Heart right ventricle (tissue), 16 donors: ENCODE results near the gene C11orf21. TPM values are rescaled to one million over a fixed set of nuclear protein-coding genes. Genes with fewer than 3 reads are reported as not detected.

Experiments
- ATAC-seq, 8 donors: fragments of 200-7000 bp; cut with Tn5 transposase; one replicate each; pipeline ENCODE4 v1.9.1; 2020; ENCODE audit warnings: mild to moderate bottlenecking in 8 of 8, moderate library complexity in 8 of 8, moderate number of reproducible peaks in 1 of 8
- DNase-seq, 2 donors: peaks; one replicate each; pipeline ENCODE4 v3.0.0-alpha.2; 2020
- H3K27ac ChIP-seq, 10 donors: fragments of 200-600 bp; sonication (generic) in 2 of 10; one replicate each; pipeline versions ENCODE4 v1.5.0 to v1.8.0; 2020 to 2022; ENCODE audit warnings: mild to moderate bottlenecking in 3 of 10
- H3K27me3 ChIP-seq, 7 donors: fragments of 200-600 bp; one replicate each; pipeline ENCODE4 v1.8.0; 2021 to 2022; ENCODE audit warnings: mild to moderate bottlenecking in 2 of 7
- H3K36me3 ChIP-seq, 9 donors: fragments of 200-600 bp; sonication (generic) in 1 of 9; one replicate each; pipeline versions ENCODE4 v1.5.0 to v1.8.0; 2020 to 2022; ENCODE audit warnings: mild to moderate bottlenecking in 2 of 9
- H3K4me1 ChIP-seq, 9 donors: fragments of 200-600 bp; sonication (generic) in 1 of 9; one replicate each; pipeline versions ENCODE4 v1.5.0 to v1.8.0; 2020 to 2022; ENCODE audit warnings: mild to moderate bottlenecking in 4 of 9
- H3K4me3 ChIP-seq, 10 donors: fragments of 200-600 bp; sonication (generic) in 2 of 10; one replicate each; pipeline versions ENCODE4 v1.5.0 to v1.8.0; 2020 to 2022; ENCODE audit warnings: mild to moderate bottlenecking in 7 of 10, moderate library complexity in 2 of 10
- H3K9me3 ChIP-seq, 11 donors: fragments of 200-600 bp in 10 of 11; sonication (generic) in 2 of 11; one replicate each; pipeline versions ENCODE4 v1.5.0 to v1.8.0; 2013 to 2022; ENCODE audit warnings: mild to moderate bottlenecking in 2 of 11, control low read depth in 1 of 11, moderate library complexity in 1 of 11
- WGBS, 2 donors: extraction: QIAGEN DNeasy Blood & Tissue Kit; methylation state at CpG; one replicate each; pipeline ENCODE4 v1.1.7; 2013; ENCODE audit warnings: inconsistent platforms in 1 of 2; 5-methylcytosine and 5-hydroxymethylcytosine counted together
- intact Hi-C, 10 donors: fragments of 100-400 bp; cut with DNase I; formaldehyde crosslinking; loops; one replicate each; pipeline versions ENCODE4 v1.11.1 to v1.14.2; 2022
- polyA plus RNA-seq, 2 donors: library from polyadenylated mRNA; stranded (reverse); fragments of 200-250 nt; gene quantifications; one replicate each; pipeline ENCODE4 v1.2.3, GENCODE V29; 2013
- total RNA-seq, 10 donors: library from RNA; stranded (reverse); fragmentation: NEBNext Ultra II Directional in 3 of 10; extraction: Animal tissue kit (Norgen Biotek cat#: 25700) in 3 of 10; gene quantifications; one replicate each; pipeline versions ENCODE4 v1.2.1 to v1.2.4, GENCODE V29; 2021 to 2023
- TF ChIP-seq, protein P1 (sequence below), 9 donors: fragments of 200-600 bp; sonication (generic) in 2 of 9; IDR thresholded peaks; one replicate each; pipeline versions ENCODE4 v1.5.0 to v1.8.0; 2021 to 2022; ENCODE audit warnings: antibody characterized with exemption in 9 of 9, mild to moderate bottlenecking in 5 of 9, moderate library complexity in 1 of 9
- donor health status: Arrhythmogenic right ventricular cardiomyopathy.
- donor health status: ischemic (EF 13 %, LVEDD 7.1; RV severe dilation, severe dysfunction).
- donor health status: healthy with polysubstance abuse.
- donor health status: DM: no; HTN: yes; CAD: no.
- donor health status: DM: no; HTN: no; CAD: no.
- donor health status: ischemic (EF 25% LVEDD 6.9; RV normal size, moderate dysfunction).
- donor health status: ischemic (EF 25% LVEDD 5.7; RV mildly dilated, moderate dysfunction).
- donor health status: healthy.
- donor health status: DM: yes; HTN: yes; CAD: no.
- donor health status: Ischemic cardiomyopathy.
- donor health status: ischemic (EF 35%, LVEDD 5.7; RV mildly dilated, moderate dysfunction).
- donor health status: nonischemic (EF 11% LVEDD 7.7; RV severe dilation, severe dysfunction).
- donor health status: DM: yes; HTN: yes; CAD: no.
- donor health status: PGD.
- donor health status: ischemic (EF 29% LVEDD 5.4; RV normal size, mild dysfunction).
- donor health status: nonischemic (EF 23%, LVEDD 6.1; RV moderate dilation, normal function).

C11orf21 gene
- total and polyA plus RNA-seq, 12 donors, result 2.6 to 73.4 (median 31.1) TPM

DNA sequence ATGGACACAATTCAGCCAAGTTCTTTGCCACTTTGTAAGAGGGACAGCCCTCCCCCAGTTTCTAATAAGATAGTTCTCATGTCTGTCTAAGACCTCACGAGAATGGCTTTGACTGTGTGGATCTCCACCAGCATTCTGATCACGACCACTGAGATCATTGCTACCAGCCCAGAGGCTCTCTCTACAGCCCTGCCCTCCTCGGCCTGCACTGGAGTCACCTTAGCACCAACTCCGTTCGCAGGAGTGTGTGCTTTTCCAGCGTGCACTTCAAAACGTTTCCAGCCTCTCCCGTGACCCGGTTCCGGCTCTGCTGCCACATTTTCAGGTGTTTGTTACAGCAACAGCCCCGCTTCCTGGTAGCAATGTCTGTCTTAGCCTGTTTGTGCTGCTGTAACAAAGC is 26.3 kb upstream of the C11orf21 start:
- Histone ChIP-seq H3K27ac (no peak overlapping the region), H3K9me3 (peaks cover 0 to 12% (median 0%) of the 10 kb centered on the region in 11 donors), H3K4me1 (peaks cover 0 to 20% (median 0%) of the 10 kb centered on the region in 9 donors), H3K36me3 (no peaks in the 10 kb centered on the region), H3K4me3 (no peak overlapping the region), H3K27me3 (no peaks in the 10 kb centered on the region)
- intact Hi-C loops, result loop anchor here in 2 of 10 donors (5.0 kb wide), 2 partner anchors 34 to 44 kb away; no protein-coding TSS in a partner anchor
- DNase-seq (no peak), ATAC-seq (no peak)
- WGBS, 2 donors, result 90 to 96% methylated on average over 11 of the region's 11 CpGs
- TF ChIP-seq, protein P1, sequence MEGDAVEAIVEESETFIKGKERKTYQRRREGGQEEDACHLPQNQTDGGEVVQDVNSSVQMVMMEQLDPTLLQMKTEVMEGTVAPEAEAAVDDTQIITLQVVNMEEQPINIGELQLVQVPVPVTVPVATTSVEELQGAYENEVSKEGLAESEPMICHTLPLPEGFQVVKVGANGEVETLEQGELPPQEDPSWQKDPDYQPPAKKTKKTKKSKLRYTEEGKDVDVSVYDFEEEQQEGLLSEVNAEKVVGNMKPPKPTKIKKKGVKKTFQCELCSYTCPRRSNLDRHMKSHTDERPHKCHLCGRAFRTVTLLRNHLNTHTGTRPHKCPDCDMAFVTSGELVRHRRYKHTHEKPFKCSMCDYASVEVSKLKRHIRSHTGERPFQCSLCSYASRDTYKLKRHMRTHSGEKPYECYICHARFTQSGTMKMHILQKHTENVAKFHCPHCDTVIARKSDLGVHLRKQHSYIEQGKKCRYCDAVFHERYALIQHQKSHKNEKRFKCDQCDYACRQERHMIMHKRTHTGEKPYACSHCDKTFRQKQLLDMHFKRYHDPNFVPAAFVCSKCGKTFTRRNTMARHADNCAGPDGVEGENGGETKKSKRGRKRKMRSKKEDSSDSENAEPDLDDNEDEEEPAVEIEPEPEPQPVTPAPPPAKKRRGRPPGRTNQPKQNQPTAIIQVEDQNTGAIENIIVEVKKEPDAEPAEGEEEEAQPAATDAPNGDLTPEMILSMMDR (IDR thresholded peaks at IDR 0.05), result no peak

DNA sequence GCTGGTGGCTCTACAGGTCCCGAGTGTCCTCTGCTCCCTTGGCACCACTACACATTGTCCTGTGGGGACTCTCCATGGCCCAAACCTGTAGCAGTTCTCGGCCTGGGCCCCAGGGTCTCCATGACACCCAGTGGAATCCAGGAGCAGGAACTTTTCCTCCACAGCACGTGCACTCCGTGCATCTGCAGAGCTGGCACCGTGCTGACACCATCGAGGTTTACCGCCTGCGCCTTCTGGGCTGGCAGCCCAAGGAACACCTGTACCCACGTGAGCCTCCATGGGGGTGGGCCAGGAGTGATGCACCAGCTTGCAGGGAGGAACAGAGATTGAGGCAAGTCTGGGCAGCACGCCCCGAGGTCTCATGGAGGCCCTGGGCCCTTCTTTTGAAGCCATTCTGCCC is 25.3 kb upstream of the C11orf21 start:
- TF ChIP-seq, protein P1 (IDR thresholded peaks at IDR 0.05), result no peak
- peaks cover 0 to 20% (median 0%) of the 10 kb centered on the region in 9 donors for H3K4me1 ChIP-seq
- no peak overlapping the region for H3K27ac ChIP-seq
- DNase-seq (no peak), ATAC-seq (peak in 1 of 8 donors; percentile 10)
- peaks cover 0 to 20% (median 0%) of the 10 kb centered on the region in 11 donors for H3K9me3 ChIP-seq
- H3K36me3 ChIP-seq, result no peaks in the 10 kb centered on the region
- 93 to 95% methylated on average over 11 of the region's 11 CpGs for WGBS, 2 donors
- H3K4me3 ChIP-seq, result no peak overlapping the region
- H3K27me3 ChIP-seq, result no peaks in the 10 kb centered on the region
- intact Hi-C loops, result loop anchor here in 3 of 10 donors (2.0 to 5.0 kb wide), 3 partner anchors 35 to 45 kb away; no protein-coding TSS in a partner anchor

DNA sequence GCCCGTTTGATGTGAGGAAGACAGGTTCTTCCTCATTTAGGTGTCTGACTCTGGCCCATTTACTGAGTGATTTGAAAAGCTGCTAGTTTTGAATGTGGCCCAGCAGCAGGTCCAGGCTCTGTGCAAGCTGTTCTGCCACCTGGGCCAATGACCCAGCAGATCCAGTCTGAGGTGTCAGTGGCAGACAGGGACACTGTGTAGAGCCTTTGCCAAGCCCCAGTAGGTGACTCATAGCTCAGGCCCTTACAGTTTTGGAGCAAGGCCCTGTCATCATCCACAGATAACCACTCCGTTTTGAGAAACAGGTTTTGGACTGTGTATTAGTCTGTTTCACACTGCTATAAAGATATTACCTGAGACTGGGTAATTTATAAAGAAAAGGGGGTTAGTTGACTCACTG is 24.0 kb upstream of the C11orf21 start:
- Histone ChIP-seq H3K9me3 (peaks cover 0 to 8% (median 0%) of the 10 kb centered on the region in 11 donors), H3K27me3 (no peaks in the 10 kb centered on the region), H3K27ac (peak overlapping the region in 9 of 10 donors; percentile 16 to 77 (median 50)), H3K4me1 (peaks cover 0 to 20% (median 0%) of the 10 kb centered on the region in 9 donors), H3K36me3 (no peaks in the 10 kb centered on the region), H3K4me3 (no peak overlapping the region)
- TF ChIP-seq, protein P1 (IDR thresholded peaks at IDR 0.05), result no peak
- DNase-seq (peak in 1 of 2 donors; percentile 62), ATAC-seq (peak; percentile 91 to 99 (median 95))
- WGBS, 2 donors, result 42 to 43% methylated on average over 2 of the region's 2 CpGs
- intact Hi-C loops, result loop anchor here in 4 of 10 donors (2.0 to 5.0 kb wide), 4 partner anchors 37 to 49 kb away; no protein-coding TSS in a partner anchor

DNA sequence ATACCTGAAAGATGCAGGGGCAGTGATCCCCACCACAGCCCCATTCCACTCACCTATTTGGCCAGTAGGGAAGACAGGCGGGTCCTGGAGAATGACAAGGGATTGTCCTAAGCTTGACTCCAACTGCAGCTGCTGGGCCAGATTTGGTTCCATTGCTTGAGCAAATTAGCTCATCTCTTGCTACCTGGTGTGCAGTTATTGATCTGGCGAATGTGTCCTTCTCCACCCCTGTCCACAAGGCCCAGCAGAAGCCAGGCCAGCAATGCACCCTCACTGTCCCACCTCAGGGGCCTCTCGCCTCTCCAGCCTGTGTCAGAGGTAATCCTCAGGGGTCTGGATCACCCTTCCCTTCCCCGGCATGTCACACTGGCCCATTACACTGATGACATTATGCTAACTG is 23.4 kb upstream of the C11orf21 start:
- no peak for ATAC-seq
- H3K36me3 ChIP-seq, result no peaks in the 10 kb centered on the region
- H3K27ac ChIP-seq, result peak overlapping the region in 7 of 10 donors; percentile 16 to 77 (median 65)
- TF ChIP-seq, protein P1 (IDR thresholded peaks at IDR 0.05), result no peak
- intact Hi-C loops, result loop anchor here in 3 of 10 donors (2.0 to 5.0 kb wide), 3 partner anchors 37 to 50 kb away; no protein-coding TSS in a partner anchor
- no peaks in the 10 kb centered on the region for H3K27me3 ChIP-seq
- H3K4me3 ChIP-seq, result no peak overlapping the region
- H3K9me3 ChIP-seq, result peaks cover 0 to 8% (median 0%) of the 10 kb centered on the region in 11 donors
- DNase-seq, result no peak
- 88 to 93% methylated on average over 4 of the region's 4 CpGs for WGBS, 2 donors
- peaks cover 0 to 20% (median 0%) of the 10 kb centered on the region in 9 donors for H3K4me1 ChIP-seq
